Epithelial cell of esophagus (primary cell): ENCODE data around the gene NFKBIZ.

Source experiments
- DNase-seq: peaks from one replicate; pipeline ENCODE4 v3.0.0; 2010; ENCODE audit warnings: low read depth
- H3K4me3 ChIP-seq: 2 replicates; pipeline ENCODE4 v1.5.1; 2011; ENCODE audit warnings: mild to moderate bottlenecking, low read length, control low read depth
- CTCF ChIP-seq: IDR thresholded peaks from 2 replicates; pipeline ENCODE4 v1.5.1; 2011; ENCODE audit warnings: low read depth, mild to moderate bottlenecking, low read length, control low read depth, inconsistent platforms; ENCODE audit not compliant: insufficient read depth; ENCODE audit errors: missing control alignments

Gene NFKBIZ

GRCh38 chr3:101827211-101828174 lies 21.8 kb upstream of the NFKBIZ start:
- no peak for TF ChIP-seq CTCF
- H3K4me3 ChIP-seq: peak overlapping the region; percentile 74
- peak; percentile 66 for DNase-seq

DNA sequence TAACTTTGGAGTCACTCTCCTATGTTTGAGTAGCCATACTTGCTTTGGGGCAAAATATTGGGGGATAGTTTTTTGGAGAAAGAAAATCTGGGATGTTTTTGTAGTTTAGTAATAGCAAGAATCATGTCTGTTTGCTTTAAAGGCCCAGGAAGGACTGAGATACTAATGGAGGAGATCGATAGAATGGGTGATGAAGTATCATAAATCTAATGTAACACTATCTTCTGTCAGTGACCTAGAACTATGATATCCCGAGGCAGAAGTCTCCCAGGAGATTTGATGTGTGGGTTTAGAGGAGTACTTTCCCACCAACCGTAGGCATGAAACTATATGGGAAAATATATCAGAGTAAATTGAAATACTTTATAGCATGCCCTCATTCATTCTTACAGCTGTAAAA lies 21.0 kb upstream of the NFKBIZ start:
- TF ChIP-seq CTCF: no peak
- peak overlapping the region; percentile 74 for H3K4me3 ChIP-seq
- no peak for DNase-seq

DNA sequence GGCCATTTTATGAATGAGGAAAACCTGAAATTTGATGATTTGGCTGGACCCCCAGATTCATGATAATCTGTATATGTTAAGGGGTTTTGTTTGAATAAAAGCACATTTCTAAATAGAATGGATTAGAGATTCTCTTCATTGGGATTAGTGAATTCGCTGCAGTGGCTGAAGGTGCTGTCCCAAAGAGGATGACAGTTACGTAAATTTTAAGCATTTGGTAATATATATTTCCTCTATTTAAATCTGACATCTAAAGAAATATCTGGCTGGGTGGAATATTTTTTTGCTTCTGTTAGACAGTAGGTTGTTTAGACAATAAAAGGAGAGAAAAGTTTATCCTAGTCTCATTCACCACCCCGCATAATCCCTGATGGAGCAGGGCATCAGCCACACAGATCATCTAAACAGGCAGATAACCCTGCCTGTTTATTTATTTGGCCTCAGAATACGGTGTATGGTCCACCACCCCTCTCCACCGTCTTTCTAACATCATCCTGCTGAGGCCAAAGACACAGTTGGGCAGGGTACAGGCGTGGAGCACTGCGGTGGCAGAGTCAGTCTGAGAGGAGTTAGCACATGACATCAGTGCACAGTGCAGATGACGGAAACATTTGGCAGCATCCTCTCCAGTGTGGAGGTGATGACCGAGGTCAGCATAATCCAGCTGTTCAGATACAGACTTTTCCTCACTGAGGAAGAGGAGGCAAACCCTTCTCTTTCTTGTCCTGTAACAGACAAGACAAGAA lies 20.4 kb upstream of the NFKBIZ start:
- TF ChIP-seq CTCF: no peak
- no peak overlapping the region for H3K4me3 ChIP-seq
- DNase-seq: no peak

DNA sequence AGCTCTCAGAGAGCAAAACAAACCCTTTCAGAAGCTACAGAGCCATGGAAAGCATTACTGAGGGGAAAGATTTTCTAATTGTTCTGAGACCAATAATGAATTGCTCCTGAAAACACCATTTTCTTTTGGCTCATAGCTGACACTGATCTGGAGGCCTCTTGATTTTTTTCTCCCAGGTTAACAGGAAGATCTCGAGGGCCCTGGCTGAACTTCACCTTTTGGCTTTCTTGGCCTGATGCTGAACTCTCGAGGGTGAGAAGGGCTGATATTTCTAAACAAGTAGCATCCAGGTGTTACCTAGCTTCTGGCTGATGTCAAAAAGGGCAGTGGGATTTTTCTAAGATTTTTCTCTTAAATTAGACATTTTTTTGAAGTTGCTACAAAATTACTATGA lies 19.9 kb upstream of the NFKBIZ start:
- no peak for DNase-seq
- H3K4me3 ChIP-seq: no peak overlapping the region
- no peak for TF ChIP-seq CTCF

- TF ChIP-seq CTCF: no peak
- no peak for DNase-seq
- no peak overlapping the region for H3K4me3 ChIP-seq
These were observed 19.4 kb upstream of the NFKBIZ start for GRCh38 chr3:101829874-101830273.

DNA sequence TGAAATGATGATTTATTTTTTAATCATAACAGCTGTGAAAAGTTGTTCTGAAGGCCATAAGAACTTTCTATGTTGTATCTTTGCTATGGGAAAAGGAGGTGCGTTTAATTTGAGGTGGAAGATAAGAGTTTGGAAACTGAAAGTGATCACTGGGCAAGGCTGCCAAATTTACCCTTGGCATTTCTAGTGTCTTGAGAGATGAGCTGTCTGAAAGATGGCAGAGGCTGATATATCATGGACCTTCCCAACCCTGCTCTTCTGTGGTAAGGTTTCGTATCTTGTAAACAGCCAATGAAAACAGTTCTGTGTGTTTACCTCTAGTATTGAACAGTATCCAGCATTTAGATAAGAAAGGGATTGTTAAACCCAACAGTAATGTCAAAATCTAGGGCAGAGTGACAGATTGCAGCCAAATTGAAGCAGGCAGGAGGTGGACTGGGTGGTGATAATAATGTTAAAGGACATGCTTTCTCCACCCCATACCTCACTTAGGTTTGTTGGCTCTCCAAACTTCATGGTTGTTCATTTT lies 15.8 kb upstream of the NFKBIZ start:
- no peak for DNase-seq
- no peak for TF ChIP-seq CTCF
- H3K4me3 ChIP-seq: no peak overlapping the region
